C4-2B (cell line): ENCODE data around the gene SESN3.

Experiments
- CTCF ChIP-seq: fragments of 450-650 bp; conservative IDR thresholded peaks from 2 replicates; pipeline ENCODE4 v1.5.1; 2017; ENCODE audit warnings: mild to moderate bottlenecking
- ZFX ChIP-seq: fragments of 450-650 bp; IDR thresholded peaks from 2 replicates; pipeline ENCODE4 v1.6.1; 2017

- TF ChIP-seq CTCF = no peak
- no peak for TF ChIP-seq ZFX
These were observed 16.9 kb upstream of the SESN3 start for GRCh38 chr11:95247883-95248282.
